ENCODE data around the gene TP53TG5.

The TP53TG5 gene

GRCh38 chr20:45378191-45378590 is at the start of gene TP53TG5:
TP53TG5 (minus strand) TSS chr20:45378325; CDS start chr20:45378236, 89 bp downstream.
- no peak for DNase-seq

DNA sequence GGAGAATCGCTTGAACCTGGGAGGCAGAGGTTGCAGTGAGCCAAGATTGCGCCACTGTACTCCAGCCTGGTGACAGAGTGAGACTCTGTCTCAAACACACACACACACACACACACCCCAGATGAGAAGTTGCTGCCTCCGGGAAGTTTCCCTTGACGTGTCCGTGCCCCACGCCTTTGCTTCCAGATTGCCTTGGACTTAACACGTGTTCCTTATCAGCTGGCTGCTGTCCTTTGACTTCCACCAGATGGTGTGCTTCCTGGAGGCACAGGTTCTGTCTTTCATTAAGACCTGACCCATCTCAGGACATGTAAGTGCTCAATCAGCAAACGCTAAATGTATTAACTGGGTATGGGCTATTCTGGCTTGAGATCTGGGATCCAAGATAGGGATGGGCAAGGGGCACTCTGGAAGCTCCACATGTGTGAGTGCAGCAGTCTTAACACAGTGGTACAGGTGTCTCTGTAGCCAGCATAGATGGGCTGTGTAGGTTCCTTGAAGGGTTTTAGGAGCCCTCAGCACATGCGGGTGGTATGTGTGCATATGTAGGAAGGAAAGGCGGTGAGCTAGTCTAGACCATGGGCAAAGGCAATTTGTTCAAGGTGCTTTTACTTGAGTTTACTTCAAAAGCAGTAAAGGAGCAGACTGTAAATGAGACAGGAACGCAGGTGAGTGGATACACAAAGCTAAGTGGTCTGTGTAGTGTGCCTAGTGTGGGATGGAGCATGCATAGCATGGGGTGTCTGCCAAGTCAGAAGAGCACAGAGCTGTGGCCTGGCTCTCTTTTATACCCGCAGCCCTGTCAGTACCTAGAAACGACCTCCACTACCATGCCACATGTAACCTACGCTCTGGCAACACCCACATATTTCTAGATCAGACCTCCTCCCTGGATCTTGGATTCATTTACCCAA is 49.4 kb upstream of the TP53TG5 start:
- DNase-seq: no peak

GRCh38 chr20:45426320-45427016 is 48.3 kb upstream of the TP53TG5 start:
- no peak for DNase-seq

GRCh38 chr20:45425561-45425960 is 47.4 kb upstream of the TP53TG5 start:
- DNase-seq: no peak

DNA sequence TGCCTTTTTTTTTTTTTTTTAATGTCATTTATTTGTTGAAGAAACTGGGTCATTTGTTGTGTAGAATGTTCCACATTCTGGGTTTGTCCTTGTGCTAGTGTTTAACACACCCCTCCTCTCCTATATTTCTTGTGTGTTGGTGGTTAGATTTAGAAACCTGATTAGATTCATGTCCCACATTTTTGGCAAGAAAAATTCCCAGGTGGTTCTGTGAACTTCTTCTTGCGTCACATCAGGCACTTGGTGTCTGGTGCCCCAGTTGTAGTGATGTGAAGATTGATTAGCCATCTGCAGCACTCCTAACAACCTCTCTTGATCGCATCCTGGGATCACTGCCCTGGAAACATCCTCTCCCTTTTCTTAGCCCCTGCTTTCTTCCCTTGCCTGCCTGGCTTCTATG is 45.6 kb upstream of the TP53TG5 start:
- no peak for DNase-seq

DNA sequence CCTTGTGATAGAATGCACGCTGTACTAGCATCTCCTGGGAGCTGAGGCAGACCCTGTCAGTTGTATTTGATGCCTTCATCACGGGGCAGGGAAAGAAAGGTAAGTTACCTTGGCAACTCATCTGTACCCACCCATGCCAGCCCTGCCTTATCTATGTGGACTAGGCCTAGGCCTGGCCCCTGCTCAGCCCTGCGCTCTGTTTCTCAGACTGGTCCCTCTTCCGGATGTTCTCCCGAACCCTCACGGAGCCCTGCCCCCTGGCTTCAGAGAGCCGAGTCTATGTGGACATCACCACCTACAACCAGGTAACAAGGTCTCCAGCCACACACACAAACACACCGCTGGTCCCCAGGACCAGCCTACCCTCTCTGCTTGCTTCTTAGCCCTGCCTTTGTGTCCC is 42.0 kb upstream of the TP53TG5 start:
- DNase-seq: no peak

- DNase-seq: no peak
Measured at GRCh38 chr20:45419188-45420091, 41.3 kb upstream of the TP53TG5 start.

DNA sequence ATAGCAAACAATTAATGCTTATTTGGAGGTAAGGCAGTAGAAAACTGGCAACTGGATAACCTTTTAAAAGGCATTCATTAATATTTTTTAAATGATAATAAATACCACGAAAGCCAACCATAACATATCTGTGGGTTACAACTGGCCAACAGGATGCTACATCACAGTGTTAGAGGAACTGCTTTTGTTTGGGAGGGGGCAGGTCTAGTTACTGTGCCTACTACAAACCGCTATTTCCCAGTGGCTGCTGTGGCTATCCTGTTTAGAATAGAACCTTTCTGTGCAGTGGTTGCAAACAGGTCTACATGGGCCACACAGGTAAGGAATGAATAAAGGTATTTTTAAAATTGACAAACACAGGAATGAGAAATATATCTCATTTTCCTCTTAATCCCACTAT is 38.8 kb upstream of the TP53TG5 start:
- DNase-seq: no peak

DNA sequence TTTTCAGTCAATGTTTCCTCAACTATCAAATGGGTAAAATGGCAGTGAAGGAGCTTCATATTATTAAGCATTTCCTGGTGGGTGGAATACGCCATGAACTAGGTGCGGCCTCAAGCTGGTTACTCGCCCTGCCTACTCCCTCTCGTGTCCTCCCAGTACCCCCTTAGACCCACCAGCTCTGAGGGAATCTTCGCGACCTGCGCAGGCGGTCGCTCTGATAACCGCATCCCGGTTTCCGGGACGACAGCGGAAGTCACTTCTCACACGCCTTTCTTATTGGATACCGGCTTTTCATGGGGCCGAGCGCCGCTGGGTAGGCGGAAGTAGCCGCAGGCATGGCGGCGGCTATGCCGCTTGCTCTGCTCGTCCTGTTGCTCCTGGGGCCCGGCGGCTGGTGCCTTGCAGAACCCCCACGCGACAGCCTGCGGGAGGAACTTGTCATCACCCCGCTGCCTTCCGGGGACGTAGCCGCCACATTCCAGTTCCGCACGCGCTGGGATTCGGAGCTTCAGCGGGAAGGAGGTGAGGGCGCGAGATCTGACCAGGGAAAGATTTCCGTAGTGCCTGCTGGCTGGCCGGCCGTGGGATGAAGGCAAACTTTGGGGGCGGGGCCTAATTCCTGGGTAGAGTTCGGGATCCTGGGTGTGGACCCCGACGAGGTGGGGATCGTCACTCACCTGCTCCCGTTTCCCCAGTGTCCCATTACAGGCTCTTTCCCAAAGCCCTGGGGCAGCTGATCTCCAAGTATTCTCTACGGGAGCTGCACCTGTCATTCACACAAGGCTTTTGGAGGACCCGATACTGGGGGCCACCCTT is 37.9 kb upstream of the TP53TG5 start, which contains the start of gene PIGT:
PIGT (plus strand) TSS at position 320 of the 816 bp plus-strand sequence; CDS start at position 336, 16 bp downstream.
- peak in 1 of 2 experiments; percentile 58 for DNase-seq

DNA sequence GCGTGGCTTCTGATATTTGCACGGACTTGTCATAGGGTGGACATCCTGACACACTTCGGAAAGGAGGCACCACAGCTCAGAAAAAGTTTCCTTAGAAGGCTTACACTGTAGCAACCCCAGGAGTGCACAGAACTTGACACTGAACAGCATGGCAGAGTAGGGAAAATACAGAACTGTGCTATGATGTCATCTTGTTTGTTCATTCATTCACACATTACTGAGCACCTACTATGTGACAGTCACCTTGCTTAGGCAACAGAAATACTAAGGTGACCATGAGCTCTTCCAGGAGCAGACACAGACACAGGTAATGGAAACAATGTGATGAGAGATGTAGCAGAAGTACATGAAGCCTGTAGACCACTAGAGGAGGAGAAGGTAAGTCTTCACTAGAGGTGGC is 35.4 kb upstream of the TP53TG5 start:
- no peak for DNase-seq

DNA sequence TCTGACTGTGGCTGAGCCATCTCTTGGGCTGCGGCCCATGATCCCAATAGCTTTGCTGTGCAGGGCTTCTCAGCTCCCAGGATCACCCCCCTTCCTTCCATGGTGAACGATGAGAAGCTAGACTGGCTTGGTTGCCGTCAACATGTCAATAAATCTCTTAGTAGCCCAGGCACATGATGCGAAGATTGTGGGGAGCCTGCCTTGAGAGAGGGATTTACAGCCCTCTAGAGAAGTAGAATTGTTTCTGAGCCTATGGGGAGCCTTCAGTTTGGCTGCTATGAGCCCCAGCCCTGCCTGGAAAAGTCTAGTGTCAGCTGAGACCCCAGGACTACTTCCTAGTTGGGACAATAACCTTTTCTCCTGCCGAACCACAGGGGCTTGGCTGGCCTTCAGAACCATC is 34.5 kb upstream of the TP53TG5 start:
- no peak for DNase-seq

DNA sequence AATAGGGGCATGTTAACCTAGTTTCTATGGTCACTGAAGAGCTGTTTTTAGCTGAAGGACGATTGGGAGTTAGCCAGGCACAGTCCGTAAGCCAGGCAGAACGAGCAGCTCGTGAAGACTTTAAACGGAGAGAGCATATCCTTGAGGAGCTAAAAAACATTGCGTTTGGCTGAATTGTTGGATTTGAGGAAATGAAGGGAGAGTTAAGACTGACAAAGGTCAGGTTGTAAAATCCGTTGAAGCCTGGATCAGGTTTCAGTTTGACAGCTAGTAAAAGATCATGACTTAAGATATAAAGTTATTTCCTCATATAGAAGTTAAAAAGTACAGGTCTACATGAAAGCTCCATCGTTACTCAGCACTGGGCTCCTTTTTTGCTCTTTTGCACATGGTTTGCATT is 32.8 kb upstream of the TP53TG5 start:
- DNase-seq: no peak

- DNase-seq: no peak
Measured at GRCh38 chr20:45409521-45410272, 31.6 kb upstream of the TP53TG5 start.

DNA sequence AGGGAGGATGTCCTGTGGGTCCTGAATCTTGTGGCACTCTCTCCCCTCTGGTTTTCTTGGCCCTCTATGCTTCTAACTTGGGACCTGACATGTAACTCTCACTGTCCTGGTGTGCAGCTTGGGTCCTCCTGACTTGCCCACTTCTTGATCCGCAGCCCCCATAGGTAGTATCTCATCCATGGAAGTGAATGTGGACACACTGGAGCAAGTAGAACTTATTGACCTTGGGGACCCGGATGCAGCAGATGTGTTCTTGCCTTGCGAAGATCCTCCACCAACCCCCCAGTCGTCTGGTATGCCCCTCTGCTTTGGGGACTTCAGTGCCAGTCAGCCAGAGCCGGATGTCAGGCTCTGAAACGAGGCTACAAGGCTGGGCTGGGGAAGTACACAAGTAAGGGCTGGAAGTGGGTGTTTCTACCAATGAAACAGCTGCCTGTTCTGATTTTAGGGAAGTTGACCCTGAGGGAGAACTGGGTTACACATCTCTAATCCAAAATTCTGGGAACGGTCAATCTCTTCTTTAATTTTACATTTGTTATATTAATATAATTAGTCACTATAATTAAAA is 30.6 kb upstream of the TP53TG5 start:
- no peak for DNase-seq

DNA sequence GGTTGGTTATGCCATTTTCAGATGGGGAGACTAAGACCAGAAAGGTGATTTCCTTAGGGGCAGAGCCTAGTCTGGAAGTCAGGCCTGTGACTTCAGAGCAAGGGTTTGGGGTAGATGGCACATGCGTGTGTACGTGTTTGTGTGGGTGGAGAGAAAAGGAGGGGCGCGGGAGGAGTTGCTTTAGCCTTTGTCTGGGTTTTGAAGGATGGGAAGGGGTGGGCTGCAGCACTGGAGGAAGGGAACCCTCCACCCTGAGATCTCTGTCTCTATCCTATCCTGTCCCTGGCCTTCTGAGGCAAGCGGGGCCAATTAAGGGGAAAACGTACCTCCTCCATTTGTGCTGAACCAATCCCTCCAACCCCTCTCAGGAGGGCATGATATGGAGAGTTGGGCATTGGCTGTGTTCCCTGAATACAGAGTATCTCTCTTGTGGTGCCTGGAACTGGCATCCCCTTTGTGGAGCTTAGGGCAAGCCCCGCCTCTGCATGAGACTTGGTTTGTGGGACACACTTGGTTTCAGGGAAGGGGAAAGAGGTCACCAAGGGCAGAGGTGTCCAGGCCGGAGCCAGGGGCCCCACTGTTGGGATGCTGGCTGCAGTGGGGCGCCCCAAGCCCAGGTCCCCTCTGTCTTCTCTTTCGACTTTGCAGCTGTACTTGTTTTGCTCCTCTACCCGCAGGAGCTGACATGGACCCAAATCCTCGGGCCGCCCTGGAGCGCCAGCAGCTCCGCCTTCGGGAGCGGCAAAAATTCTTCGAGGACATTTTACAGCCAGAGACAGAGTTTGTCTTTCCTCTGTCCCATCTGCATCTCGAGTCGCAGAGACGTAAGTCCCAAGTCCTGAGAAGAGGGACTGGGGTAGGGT is 29.9 kb upstream of the TP53TG5 start, which contains the start of gene DBNDD2:
DBNDD2 (plus strand) TSS at position 507 of the 863 bp plus-strand sequence; CDS start at position 686, 179 bp downstream.
- DNase-seq: no peak

DNA sequence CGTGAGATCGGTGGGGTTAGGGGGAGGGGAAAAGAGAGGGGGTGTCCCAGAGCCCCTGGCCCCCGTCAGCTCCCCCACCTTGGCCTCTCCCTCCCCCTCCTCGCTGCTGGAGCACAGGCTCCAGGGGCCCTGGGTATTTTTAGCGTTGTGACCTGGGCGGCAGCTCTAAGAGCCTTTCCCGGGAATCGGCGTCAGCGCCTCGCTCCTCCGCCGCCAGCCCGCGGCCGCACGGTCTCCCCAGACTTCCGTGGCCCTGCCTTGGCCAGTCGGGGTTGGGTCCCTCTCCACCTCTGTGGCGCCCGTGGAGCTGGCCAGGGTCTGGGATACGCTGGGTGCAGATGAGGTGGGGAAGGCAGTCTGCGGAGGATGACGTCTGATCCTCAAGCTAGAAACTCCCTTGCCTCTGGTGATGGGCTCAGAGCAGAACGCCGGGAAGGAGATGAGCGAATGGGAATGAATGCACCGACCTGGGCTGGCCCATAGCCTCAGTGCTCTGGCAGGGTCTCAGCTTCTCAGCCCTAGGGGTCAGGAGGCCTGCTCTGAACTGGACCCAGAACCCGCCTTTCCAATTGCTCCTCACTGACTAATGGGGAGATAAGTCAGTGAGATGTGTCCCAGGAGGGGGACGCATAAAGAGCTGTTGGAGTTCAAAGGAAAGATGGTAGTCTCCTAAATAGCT is 29.1 kb upstream of the TP53TG5 start:
- DNase-seq: peak in 1 of 2 experiments; percentile 11

DNA sequence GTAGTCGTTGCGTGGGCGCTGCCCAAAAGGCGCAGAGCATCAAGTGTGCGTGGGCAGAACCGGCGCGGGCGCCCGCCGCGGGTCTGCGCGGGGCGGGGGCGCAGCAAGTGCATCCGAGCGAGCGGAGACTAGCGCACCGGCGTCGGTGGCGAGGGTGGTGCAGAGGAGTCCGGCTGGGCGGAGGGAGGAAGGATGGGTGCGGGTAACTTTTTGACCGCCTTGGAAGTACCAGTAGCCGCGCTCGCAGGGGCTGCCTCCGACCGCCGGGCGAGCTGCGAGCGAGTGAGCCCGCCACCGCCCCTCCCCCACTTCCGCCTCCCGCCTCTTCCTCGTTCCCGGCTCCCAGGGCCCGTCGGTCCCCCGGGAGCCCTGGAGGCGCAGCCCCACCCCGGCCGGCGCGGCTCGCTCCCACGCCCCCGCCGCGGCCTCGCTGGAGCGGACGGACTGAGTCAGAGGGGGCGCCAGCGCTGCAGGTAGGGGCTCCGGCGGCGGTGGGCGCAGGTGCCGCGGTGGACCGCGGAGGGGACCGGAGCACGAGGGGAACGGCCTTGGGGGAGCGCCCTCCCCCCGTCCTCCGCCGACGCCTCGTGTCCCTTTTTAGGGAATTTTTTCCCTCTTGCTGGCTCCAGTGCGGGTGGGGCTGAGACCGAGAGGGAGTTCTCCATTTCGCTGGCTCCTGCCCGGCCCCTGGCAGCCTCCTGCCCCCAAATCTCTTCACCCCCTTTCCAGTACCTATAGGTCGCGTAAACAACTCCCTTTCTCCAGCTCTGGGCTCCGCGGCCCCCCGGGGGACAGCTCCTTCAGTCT is 28.3 kb upstream of the TP53TG5 start:
- DNase-seq: peak in 1 of 2 experiments; percentile 18
